Measurements from ENCODE around the gene FOS. TPM values are rescaled to one million over a fixed set of nuclear protein-coding genes. Genes with fewer than 3 reads are reported as not detected.

FOS gene
- total and polyA plus RNA-seq, 2 of the 13 experiments (the other 11 are each of a cell fraction or from before 2014, with no cell fraction given): 15.9 to 24.2 TPM

GRCh38 chr14:75281654-75282019 lies 3.0 kb downstream of the FOS start:
- TF ChIP-seq AGO1 (IDR thresholded peaks at IDR 0.05; ENCODE audit: low read depth, low read length, poor library complexity, severe bottlenecking) (peak; percentile 93), ZFYVE20 (CRISPR knock-in tag; IDR thresholded peaks at IDR 0.05; ENCODE audit: borderline replicate concordance, low read depth) (no peak)
- H3K36me3 ChIP-seq (replicated peaks in 1 of 2; ENCODE audit: control insufficient read depth in 1 of 2, insufficient read depth in 2 of 2, low read length in 2 of 2): peaks cover 3 to 14% of the 10 kb centered on the region in 2 experiments; a peak in 4 of 5 replicates
- peaks cover 63% of the 10 kb centered on the region for H3K4me1 ChIP-seq (ENCODE audit: insufficient read depth, low read length)
- no TSS peak for BruUV-seq (replicated peaks)
- WGBS (ENCODE audit: low lambda C conversion rate): 97% methylated on average over 1 of the region's 1 CpG
- in situ Hi-C loops (cut with HindIII; ENCODE audit: extremely low pct_ligation_motif_present, low pct_unique_long_range_greater_than_20kb) (no loop called here), intact Hi-C loops (cut with micrococcal nuclease; ENCODE audit: unreplicated experiment) (no loop called here)
- ATAC-seq (no peak), DNase-seq (ENCODE audit: low spot score) (no peak), FAIRE-seq (no peak)
- H3K9ac ChIP-seq (ENCODE audit: insufficient read depth, low read depth, low read length): no peak overlapping the region
- H3K4me2 ChIP-seq (ENCODE audit: low read depth, low read length): no peak overlapping the region
- ChIA-PET POLR2A (no interaction called here), CTCF (ENCODE audit: low intra/inter-chr PET ratio, low total read pairs) (no interaction called here)
- H2AFZ ChIP-seq (ENCODE audit: low read length): no peak overlapping the region
- peaks cover 0 to 5% of the 10 kb centered on the region in 2 experiments; a peak in 2 of 5 replicates for H3K27me3 ChIP-seq (ENCODE audit: control insufficient read depth in 1 of 2, insufficient read depth in 2 of 2, low read length in 2 of 2)
- no peaks in the 10 kb centered on the region for H3K9me3 ChIP-seq (ENCODE audit: low read length)
- no peak overlapping the region for H3K4me3 ChIP-seq (replicated peaks in 1 of 3; ENCODE audit: insufficient read depth in 1 of 3, low read depth in 2 of 3, low read length in 3 of 3)
- H3K79me2 ChIP-seq (ENCODE audit: insufficient read depth, low read length): no peaks in the 10 kb centered on the region
- H3K27ac ChIP-seq (ENCODE audit: extremely low read length, insufficient read depth, low read length): no peak overlapping the region
- H4K20me1 ChIP-seq (ENCODE audit: insufficient read depth, low read length): peaks cover 11% of the 10 kb centered on the region; the same call in 1 of the 2 replicates

GRCh38 chr14:75282170-75282554 lies 3.5 kb downstream of the FOS start:
- no peak overlapping the region for H2AFZ ChIP-seq (ENCODE audit: low read length)
- no peak overlapping the region for H3K27ac ChIP-seq (ENCODE audit: extremely low read length, insufficient read depth, low read length)
- H3K9me3 ChIP-seq (ENCODE audit: low read length): no peaks in the 10 kb centered on the region
- DNase-seq (ENCODE audit: low spot score): no peak
- peaks cover 3 to 14% of the 10 kb centered on the region in 2 experiments; a peak in 4 of 5 replicates for H3K36me3 ChIP-seq (replicated peaks in 1 of 2; ENCODE audit: control insufficient read depth in 1 of 2, insufficient read depth in 2 of 2, low read length in 2 of 2)
- H3K4me1 ChIP-seq (ENCODE audit: insufficient read depth, low read length): peaks cover 66% of the 10 kb centered on the region
- ATAC-seq: no peak
- CTCF ChIA-PET (ENCODE audit: low intra/inter-chr PET ratio, low total read pairs): no interaction called here
- H3K79me2 ChIP-seq (ENCODE audit: insufficient read depth, low read length): no peaks in the 10 kb centered on the region
- WGBS (ENCODE audit: low lambda C conversion rate): 92% methylated on average over 4 of the region's 4 CpGs
- no peak for FAIRE-seq
- H3K9ac ChIP-seq (ENCODE audit: insufficient read depth, low read depth, low read length): no peak overlapping the region
- H4K20me1 ChIP-seq (ENCODE audit: insufficient read depth, low read length): peaks cover 11% of the 10 kb centered on the region; the same call in 1 of the 2 replicates
- H3K4me3 ChIP-seq (replicated peaks in 1 of 3; ENCODE audit: insufficient read depth in 1 of 3, low read depth in 2 of 3, low read length in 3 of 3): no peak overlapping the region
- H3K4me2 ChIP-seq (ENCODE audit: low read depth, low read length): no peak overlapping the region
- intact Hi-C loops (cut with micrococcal nuclease; ENCODE audit: unreplicated experiment) (no loop called here), in situ Hi-C loops (cut with HindIII; ENCODE audit: extremely low pct_ligation_motif_present, low pct_unique_long_range_greater_than_20kb) (no loop called here)
- no TSS peak for BruUV-seq (replicated peaks)
- POLR2A ChIA-PET: interaction anchor here (3.5 kb wide), 1 partner anchor 11 kb away, joined by 17 read pairs; no protein-coding TSS in a partner anchor
- TF ChIP-seq ZNF383 (CRISPR knock-in tag; IDR thresholded peaks at IDR 0.05; ENCODE audit: borderline replicate concordance): no peak
- peak in 1 of 2 experiments; percentile 48; a peak in 1 of 4 replicates for TF ChIP-seq POLR2A (IDR thresholded peaks at IDR 0.05; ENCODE audit: insufficient read depth in 1 of 2, low read depth in 2 of 2, low read length in 2 of 2)
- H3K27me3 ChIP-seq (ENCODE audit: control insufficient read depth in 1 of 2, insufficient read depth in 2 of 2, low read length in 2 of 2): peaks cover 0 to 4% of the 10 kb centered on the region in 2 experiments; a peak in 2 of 5 replicates
